IMR-90 (cell line): ENCODE data around the gene CLEC16A. TPM values are rescaled to one million over a fixed set of nuclear protein-coding genes. Genes with fewer than 3 reads are reported as not detected.
A peak's percentile ranks its signal among the peaks of the same experiment; 100 is the strongest.

Experiments
- ATAC-seq: fragments of 200-7000 bp; cut with Tn5 transposase; 2 replicates; pipeline ENCODE4 v1.9.1; 2020; ENCODE audit warnings: low read depth, mild to moderate bottlenecking, moderate library complexity
- BruUV-seq: library from RNA; stranded (reverse); fragments of 400-500 nt; replicated peaks from 2 replicates; lab custom pipeline; 2021; lab: Mats Ljungman, UMichigan
- CTCF ChIA-PET: fragments of 300-600 bp; formaldehyde crosslinking; extraction: SDS; loops from one replicate; lab custom pipeline; 2021; ENCODE audit warnings: antibody characterized with exemption; lab: Yijun Ruan, JAX
- POLR2A ChIA-PET: fragments of 300-600 bp; sonication (Branson Sonifier 250); formaldehyde crosslinking; loops from one replicate; lab custom pipeline; 2022; ENCODE audit warnings: antibody characterized with exemption; ENCODE audit not compliant: unreplicated experiment; lab: Charles Lee
- DNase-seq: peaks from one replicate; pipeline ENCODE4 v3.0.0; 2013
- H2AFZ ChIP-seq: replicated peaks from 2 replicates; pipeline ENCODE3; 2013; ENCODE audit warnings: low read length, mild to moderate bottlenecking; ENCODE audit not compliant: poor library complexity
- H2AK5ac ChIP-seq: 2 replicates; pipeline ENCODE4 v1.6.1; 2013; ENCODE audit warnings: low read depth, low read length, inconsistent platforms
- H2AK9ac ChIP-seq: replicated peaks from 2 replicates; pipeline ENCODE3; 2013; ENCODE audit warnings: mild to moderate bottlenecking, low read depth, low read length, moderate library complexity; ENCODE audit not compliant: poor library complexity
- H2BK120ac ChIP-seq: 2 replicates; pipeline ENCODE4 v1.6.1; 2013; ENCODE audit warnings: low read depth, low read length, inconsistent platforms
- H2BK15ac ChIP-seq: 3 replicates; pipeline ENCODE4 v1.6.1; 2013; ENCODE audit warnings: low read depth, low read length, inconsistent platforms
- H2BK20ac ChIP-seq: 2 replicates; pipeline ENCODE4 v1.6.1; 2013; ENCODE audit warnings: low read depth, mild to moderate bottlenecking, inconsistent platforms, low read length, moderate library complexity
- H2BK5ac ChIP-seq: 2 replicates; pipeline ENCODE4 v1.6.1; 2013; ENCODE audit warnings: mild to moderate bottlenecking, low read depth, low read length, inconsistent platforms; ENCODE audit not compliant: poor library complexity, severe bottlenecking
- H3K14ac ChIP-seq: replicated peaks from 2 replicates; pipeline ENCODE4 v1.6.1; 2013; ENCODE audit warnings: low read depth, low read length, inconsistent platforms
- H3K18ac ChIP-seq: 2 replicates; pipeline ENCODE4 v1.6.1; 2013; ENCODE audit warnings: low read depth, low read length, control low read depth
- H3K23ac ChIP-seq: 2 replicates; pipeline ENCODE4 v1.6.1; 2013; ENCODE audit warnings: low read depth, low read length, inconsistent platforms
- H3K27ac ChIP-seq: 2 replicates; pipeline ENCODE4 v1.5.1; 2013; ENCODE audit warnings: mild to moderate bottlenecking, control low read depth, low read length; ENCODE audit not compliant: insufficient read depth
- H3K27me3 ChIP-seq: 2 replicates; pipeline ENCODE4 v1.6.1; 2013; ENCODE audit warnings: low read length; ENCODE audit not compliant: control insufficient read depth, insufficient read depth
- H3K36me3 ChIP-seq: 2 replicates; pipeline ENCODE4 v1.6.1; 2013; ENCODE audit warnings: low read length, mixed read lengths; ENCODE audit not compliant: control insufficient read depth, insufficient read depth
- H3K4ac ChIP-seq: 2 replicates; pipeline ENCODE4 v1.6.1; 2013; ENCODE audit warnings: low read depth, low read length, inconsistent platforms
- H3K4me1 ChIP-seq: 2 replicates; pipeline ENCODE4 v1.6.1; 2013; ENCODE audit warnings: low read length, mixed read lengths; ENCODE audit not compliant: control insufficient read depth, insufficient read depth
- H3K4me2 ChIP-seq: 2 replicates; pipeline ENCODE4 v1.6.1; 2013; ENCODE audit warnings: low read depth, mild to moderate bottlenecking, control low read depth, low read length, moderate library complexity
- H3K4me3 ChIP-seq: 2 replicates; pipeline ENCODE4 v1.5.1; 2013; ENCODE audit warnings: low read depth, mild to moderate bottlenecking, control low read depth, low read length, moderate library complexity; ENCODE audit not compliant: insufficient read depth
- H3K56ac ChIP-seq: 2 replicates; pipeline ENCODE4 v1.6.1; 2013; ENCODE audit warnings: low read length, inconsistent platforms; ENCODE audit not compliant: insufficient read depth; ENCODE audit errors: extremely low read depth
- H3K79me1 ChIP-seq, 2 experiments: 2 replicates each; pipeline ENCODE4 v1.6.1; 2013; ENCODE audit warnings: low read length in 2 of 2, inconsistent platforms in 1 of 2, low read depth in 1 of 2
- H3K9ac ChIP-seq: 2 replicates; pipeline ENCODE4 v1.6.1; 2013; ENCODE audit warnings: low read depth, low read length, control low read depth
- H3K9me1 ChIP-seq: 2 replicates; pipeline ENCODE4 v1.6.1; 2013; ENCODE audit warnings: low read length, inconsistent platforms; ENCODE audit not compliant: insufficient read depth
- H3K9me3 ChIP-seq: 2 replicates; pipeline ENCODE4 v1.6.1; 2013; ENCODE audit warnings: low read length; ENCODE audit not compliant: control insufficient read depth, insufficient read depth
- H4K20me1 ChIP-seq: 2 replicates; pipeline ENCODE4 v1.6.1; 2013; ENCODE audit warnings: low read length, inconsistent platforms; ENCODE audit not compliant: insufficient read depth
- H4K5ac ChIP-seq: 2 replicates; pipeline ENCODE4 v1.6.1; 2013; ENCODE audit warnings: mild to moderate bottlenecking, low read depth, low read length, control low read depth
- H4K8ac ChIP-seq, 2 experiments: 2 replicates each; pipeline ENCODE4 v1.6.1; 2013; ENCODE audit warnings: low read depth in 2 of 2, low read length in 2 of 2, control low read depth in 1 of 2, inconsistent platforms in 1 of 2
- H4K91ac ChIP-seq: 2 replicates; pipeline ENCODE4 v1.6.1; 2013; ENCODE audit warnings: low read depth, low read length, inconsistent platforms; ENCODE audit not compliant: insufficient read depth
- BHLHE40 ChIP-seq: fragments of 150-350 bp; IDR thresholded peaks from 2 replicates; pipeline ENCODE4 v1.6.1; 2016; ENCODE audit warnings: mild to moderate bottlenecking, low read depth, low read length
- CEBPB ChIP-seq: IDR thresholded peaks from 2 replicates; pipeline ENCODE4 v1.6.1; 2012; ENCODE audit warnings: low read depth, low read length, improper control_type of control experiment
- MXI1 ChIP-seq: IDR thresholded peaks from 2 replicates; pipeline ENCODE4 v1.6.1; 2012; ENCODE audit warnings: low read depth, mild to moderate bottlenecking, low read length, moderate library complexity, borderline replicate concordance
- NFE2L2 ChIP-seq: fragments of 150-350 bp; IDR thresholded peaks from 2 replicates; pipeline ENCODE4 v1.6.1; 2016; ENCODE audit warnings: low read depth, mild to moderate bottlenecking, low read length
- POLR2A ChIP-seq: IDR thresholded peaks from 2 replicates; pipeline ENCODE4 v1.6.1; 2012; ENCODE audit warnings: mild to moderate bottlenecking, low read depth, low read length
- RFX5 ChIP-seq: IDR thresholded peaks from 2 replicates; pipeline ENCODE4 v1.8.0; 2012; ENCODE audit warnings: low read depth, mild to moderate bottlenecking, low read length, moderate library complexity
- WGBS, 2 experiments: methylation state at CpG; one replicate each; pipeline versions ENCODE4 v1.1.5 to v1.1.7; 2013; ENCODE audit warnings: missing lambda C conversion rate in 2 of 2; ENCODE audit not compliant: insufficient read length in 1 of 2; ENCODE audit errors: extremely low coverage in 2 of 2; 5-methylcytosine and 5-hydroxymethylcytosine counted together
- dilution Hi-C: fragments of 300-500 bp; cut with HindIII; formaldehyde crosslinking; loops from one replicate; pipeline ENCODE4 v1.14.3; 2018; ENCODE audit warnings: low sequenced_read_pairs; ENCODE audit not compliant: unreplicated experiment
- in situ Hi-C: fragments of 300-500 bp; cut with MboI; formaldehyde crosslinking; loops from 3 replicates; pipeline ENCODE4 v1.14.3; 2019; ENCODE audit warnings: low sequenced_read_pairs, inconsistent platforms, mixed read lengths
- intact Hi-C: fragments of 100-400 bp; cut with micrococcal nuclease; formaldehyde crosslinking; loops from 2 replicates; pipeline ENCODE4 v1.10.0; 2022
- polyA plus RNA-seq, 3 experiments: library from polyadenylated mRNA; depleted of rRNA; stranded (reverse); fragments of >200 nt; gene quantifications; 2 replicates each; pipeline ENCODE4 v1.2.3, GENCODE V29; 2012; ENCODE audit warnings: low replicate concordance in 1 of 3
- total RNA-seq: library from RNA; depleted of rRNA; stranded (reverse); fragments of >200 nt; gene quantifications from 2 replicates; pipeline ENCODE4 v1.2.3, GENCODE V29; 2012
- TF ChIP-seq, protein P1 (sequence below): fragments of 150-350 bp; IDR thresholded peaks from 2 replicates; pipeline ENCODE4 v1.6.1; 2016; ENCODE audit warnings: low read depth, mild to moderate bottlenecking, low read length, moderate library complexity, borderline replicate concordance
- TF ChIP-seq, protein P2 (sequence below): fragments of 150-350 bp; IDR thresholded peaks from 2 replicates; pipeline ENCODE4 v1.6.1; 2017; ENCODE audit warnings: mild to moderate bottlenecking, antibody characterized with exemption, low read length, low read depth

CLEC16A gene
- total and polyA plus RNA-seq, 2 of the 4 experiments (the other 2 are of a cell fraction) = 15.9 to 16.5 TPM

DNA sequence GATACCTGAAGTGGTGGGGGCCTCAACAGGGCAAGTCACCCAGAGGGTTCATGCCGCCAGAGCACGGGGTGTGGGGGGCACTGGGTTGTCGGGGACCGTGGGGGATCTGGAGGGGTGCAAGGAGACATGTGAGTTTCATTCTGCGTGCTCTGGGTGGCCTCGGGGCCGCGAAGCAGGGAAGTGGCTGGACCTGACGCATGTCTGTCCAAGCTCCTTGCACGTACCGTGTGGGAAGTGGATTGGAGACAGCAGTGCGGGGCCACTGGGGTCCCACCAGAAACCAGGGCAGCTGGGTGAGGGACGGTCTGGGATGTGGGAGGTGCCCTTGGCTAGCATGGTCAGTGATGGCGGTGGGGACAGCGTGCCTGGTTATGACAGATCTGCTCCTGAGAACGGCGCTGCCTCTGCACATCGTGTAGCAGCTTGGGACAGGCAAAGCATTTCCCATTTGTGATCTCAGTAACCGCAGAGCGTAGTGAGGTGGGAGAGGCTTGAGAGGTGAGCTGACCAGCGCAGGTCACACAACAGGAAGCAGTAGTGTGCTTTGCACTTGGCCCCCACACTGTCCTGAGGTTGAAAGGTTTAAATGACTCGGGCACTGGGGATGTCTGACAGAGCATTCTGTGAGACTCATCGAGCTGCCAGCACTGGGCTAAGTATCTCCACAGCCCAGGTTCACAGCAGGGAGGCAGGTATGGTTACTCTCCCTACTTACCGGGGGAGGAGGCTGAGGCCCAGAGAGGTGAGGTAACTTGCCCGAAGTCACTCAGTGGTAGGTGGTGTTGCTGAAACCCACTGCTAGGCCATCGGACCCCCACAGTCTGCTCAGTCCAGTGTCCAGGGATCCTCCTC is 197.3 kb downstream of the CLEC16A start:
- Histone ChIP-seq H2AK9ac (no peak overlapping the region), H3K18ac (no peak overlapping the region; the same call in 1 of the 2 replicates), H3K4me1 (peaks cover 20% of the 10 kb centered on the region), H4K20me1 (no peaks in the 10 kb centered on the region), H3K4me2 (no peak overlapping the region), H2BK5ac (no peak overlapping the region), H2AFZ (no peak overlapping the region), H3K79me1 (peaks cover 0 to 3% of the 10 kb centered on the region in 2 experiments; a peak in 1 of 4 replicates), H4K5ac (no peak overlapping the region), H3K27me3 (no peaks in the 10 kb centered on the region), H2BK120ac (no peak overlapping the region), H3K9me3 (no peaks in the 10 kb centered on the region), H3K4ac (peak overlapping the region; percentile 21; the same call in 1 of the 2 replicates), H2BK20ac (no peak overlapping the region), H3K56ac (no peak overlapping the region), H3K36me3 (no peaks in the 10 kb centered on the region), H3K9me1 (peaks cover 13% of the 10 kb centered on the region), H4K8ac (no peak overlapping the region), H3K14ac (no peak overlapping the region; the same call in 1 of the 2 replicates), H4K91ac (no peak overlapping the region), H2AK5ac (peak overlapping the region; percentile 13; the same call in 1 of the 2 replicates), H2BK15ac (no peak overlapping the region), H3K27ac (no peak overlapping the region), H3K4me3 (no peak overlapping the region), H3K9ac (no peak overlapping the region), H3K23ac (no peak overlapping the region)
- dilution Hi-C loops = no loop called here
- ChIA-PET POLR2A (no interaction called here), CTCF (interaction anchor here (1.2 kb wide), 1 partner anchor 7 kb away, joined by 3 read pairs; no protein-coding TSS in a partner anchor)
- in situ Hi-C loops = no loop called here
- ATAC-seq (no peak), DNase-seq (no peak)
- BruUV-seq = no TSS peak
- intact Hi-C loops = no loop called here
- TF ChIP-seq, protein P1, sequence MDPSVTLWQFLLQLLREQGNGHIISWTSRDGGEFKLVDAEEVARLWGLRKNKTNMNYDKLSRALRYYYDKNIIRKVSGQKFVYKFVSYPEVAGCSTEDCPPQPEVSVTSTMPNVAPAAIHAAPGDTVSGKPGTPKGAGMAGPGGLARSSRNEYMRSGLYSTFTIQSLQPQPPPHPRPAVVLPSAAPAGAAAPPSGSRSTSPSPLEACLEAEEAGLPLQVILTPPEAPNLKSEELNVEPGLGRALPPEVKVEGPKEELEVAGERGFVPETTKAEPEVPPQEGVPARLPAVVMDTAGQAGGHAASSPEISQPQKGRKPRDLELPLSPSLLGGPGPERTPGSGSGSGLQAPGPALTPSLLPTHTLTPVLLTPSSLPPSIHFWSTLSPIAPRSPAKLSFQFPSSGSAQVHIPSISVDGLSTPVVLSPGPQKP = no peak
- TF ChIP-seq NFE2L2 (no peak), BHLHE40 (no peak), RFX5 (no peak), CEBPB (no peak), MXI1 (no peak), POLR2A (no peak)
- TF ChIP-seq, protein P2, sequence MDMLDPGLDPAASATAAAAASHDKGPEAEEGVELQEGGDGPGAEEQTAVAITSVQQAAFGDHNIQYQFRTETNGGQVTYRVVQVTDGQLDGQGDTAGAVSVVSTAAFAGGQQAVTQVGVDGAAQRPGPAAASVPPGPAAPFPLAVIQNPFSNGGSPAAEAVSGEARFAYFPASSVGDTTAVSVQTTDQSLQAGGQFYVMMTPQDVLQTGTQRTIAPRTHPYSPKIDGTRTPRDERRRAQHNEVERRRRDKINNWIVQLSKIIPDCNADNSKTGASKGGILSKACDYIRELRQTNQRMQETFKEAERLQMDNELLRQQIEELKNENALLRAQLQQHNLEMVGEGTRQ = no peak
- WGBS, 2 experiments = 89% methylated on average over 15 of the region's 26 CpGs; no CpG with 5 or more reads in 1 of the 2 experiments
